Nephron progenitor cell (in vitro differentiated cells): ENCODE data around the gene PC.
A peak's percentile ranks its signal among the peaks of the same experiment; 100 is the strongest.

Experiments used
- DNase-seq: peaks from one replicate; pipeline ENCODE4 v3.0.0; 2021
- H3K27ac Mint-ChIP-seq: 2 replicates; pipeline ENCODE4 v1.8.0; 2021; ENCODE audit warnings: mild to moderate bottlenecking, moderate library complexity, mixed read lengths
- H3K27me3 Mint-ChIP-seq: 2 replicates; pipeline ENCODE4 v1.8.0; 2021; ENCODE audit warnings: mild to moderate bottlenecking, low read depth, mixed read lengths; ENCODE audit not compliant: poor library complexity
- H3K36me3 Mint-ChIP-seq: 2 replicates; pipeline ENCODE4 v1.8.0; 2021; ENCODE audit warnings: low read depth, mixed read lengths
- H3K4me1 Mint-ChIP-seq: 2 replicates; pipeline ENCODE4 v1.8.0; 2021; ENCODE audit warnings: mixed read lengths
- H3K4me3 Mint-ChIP-seq: 2 replicates; pipeline ENCODE4 v1.8.0; 2021; ENCODE audit warnings: mild to moderate bottlenecking, moderate library complexity, mixed read lengths
- H3K9me3 Mint-ChIP-seq: 2 replicates; pipeline ENCODE4 v1.8.0; 2021; ENCODE audit warnings: mild to moderate bottlenecking, moderate library complexity, mixed read lengths
- TF ChIP-seq, protein P1 (sequence below): fragments of 200-600 bp; sonication (generic); IDR thresholded peaks from 2 replicates; pipeline ENCODE4 v1.5.0; 2021; ENCODE audit warnings: antibody characterized with exemption

The PC gene

DNA sequence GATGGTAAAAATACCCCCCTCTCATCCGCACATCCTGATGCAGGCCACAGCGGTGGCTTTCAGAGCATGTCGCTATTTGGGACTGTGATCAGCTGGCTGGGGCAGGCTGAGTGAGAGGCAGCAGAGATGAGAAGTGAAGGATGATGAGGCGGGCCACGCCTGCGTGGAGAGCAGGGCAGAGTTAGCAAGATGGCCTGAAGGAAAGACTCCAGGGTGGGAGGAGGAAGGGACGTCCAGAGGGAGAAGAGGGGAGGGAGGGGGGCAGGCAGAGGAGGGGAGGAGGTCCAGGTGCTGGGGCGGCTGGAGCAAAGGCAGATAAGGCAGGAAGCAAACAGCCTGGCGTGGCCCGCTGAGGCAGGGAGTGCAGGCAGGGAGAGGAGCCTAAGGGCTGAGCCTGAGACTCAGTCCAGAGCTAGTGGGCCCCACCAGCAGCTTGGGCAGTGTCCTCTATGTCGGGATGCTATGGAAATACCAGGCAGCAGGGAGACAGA, 72.2 kb downstream of the PC start:
- Mint-ChIP-seq H3K27ac (peak overlapping the region; percentile 78), H3K4me3 (peak overlapping the region; percentile 29), H3K36me3 (peaks cover 4% of the 10 kb centered on the region), H3K27me3 (peaks cover 8% of the 10 kb centered on the region), H3K9me3 (no peaks in the 10 kb centered on the region), H3K4me1 (peaks cover 68% of the 10 kb centered on the region)
- DNase-seq = no peak
- TF ChIP-seq, protein P1, sequence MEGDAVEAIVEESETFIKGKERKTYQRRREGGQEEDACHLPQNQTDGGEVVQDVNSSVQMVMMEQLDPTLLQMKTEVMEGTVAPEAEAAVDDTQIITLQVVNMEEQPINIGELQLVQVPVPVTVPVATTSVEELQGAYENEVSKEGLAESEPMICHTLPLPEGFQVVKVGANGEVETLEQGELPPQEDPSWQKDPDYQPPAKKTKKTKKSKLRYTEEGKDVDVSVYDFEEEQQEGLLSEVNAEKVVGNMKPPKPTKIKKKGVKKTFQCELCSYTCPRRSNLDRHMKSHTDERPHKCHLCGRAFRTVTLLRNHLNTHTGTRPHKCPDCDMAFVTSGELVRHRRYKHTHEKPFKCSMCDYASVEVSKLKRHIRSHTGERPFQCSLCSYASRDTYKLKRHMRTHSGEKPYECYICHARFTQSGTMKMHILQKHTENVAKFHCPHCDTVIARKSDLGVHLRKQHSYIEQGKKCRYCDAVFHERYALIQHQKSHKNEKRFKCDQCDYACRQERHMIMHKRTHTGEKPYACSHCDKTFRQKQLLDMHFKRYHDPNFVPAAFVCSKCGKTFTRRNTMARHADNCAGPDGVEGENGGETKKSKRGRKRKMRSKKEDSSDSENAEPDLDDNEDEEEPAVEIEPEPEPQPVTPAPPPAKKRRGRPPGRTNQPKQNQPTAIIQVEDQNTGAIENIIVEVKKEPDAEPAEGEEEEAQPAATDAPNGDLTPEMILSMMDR = no peak

DNA sequence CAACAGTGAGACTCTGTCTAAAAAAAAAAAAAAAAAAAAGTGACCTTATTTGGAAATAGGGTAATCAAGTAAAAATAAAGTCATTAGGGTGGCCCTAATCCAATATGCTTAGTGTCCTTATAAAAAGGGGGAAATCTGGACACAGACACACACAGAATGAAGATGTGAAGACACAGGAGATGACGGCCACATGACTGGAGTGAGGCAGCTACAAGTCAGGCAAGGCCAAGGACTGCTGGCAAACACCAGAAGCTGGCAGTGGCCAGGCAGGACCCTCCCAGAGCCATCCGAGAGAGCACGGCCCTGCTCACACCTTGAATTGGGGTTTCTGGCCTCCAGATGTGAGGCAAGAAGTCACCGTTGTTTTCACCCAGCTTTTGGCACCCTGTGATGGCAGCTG, 72.7 kb downstream of the PC start:
- no peak overlapping the region for H3K27ac Mint-ChIP-seq
- peaks cover 8% of the 10 kb centered on the region for H3K27me3 Mint-ChIP-seq
- H3K36me3 Mint-ChIP-seq = peaks cover 4% of the 10 kb centered on the region

DNA sequence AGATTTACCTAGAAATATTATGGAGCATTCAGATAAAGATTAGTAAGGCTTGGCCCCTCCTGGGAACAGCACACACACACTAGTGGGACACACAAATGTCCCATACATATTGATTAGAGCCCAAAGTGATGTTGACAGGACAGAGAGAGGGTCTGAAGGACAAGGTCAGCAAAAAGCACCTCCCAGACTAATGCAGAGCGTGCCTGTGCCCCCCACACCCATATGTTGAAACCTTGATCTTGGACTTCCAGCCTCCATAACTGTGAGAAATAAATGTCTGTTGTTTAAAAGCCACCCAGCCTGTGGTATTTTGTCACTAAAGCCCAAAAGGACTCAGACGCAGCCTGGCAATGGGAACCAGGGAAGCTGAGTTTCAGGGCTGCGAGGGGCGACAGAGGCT, 73.7 kb downstream of the PC start:
- Mint-ChIP-seq H3K36me3 (peaks cover 4% of the 10 kb centered on the region), H3K4me3 (no peak overlapping the region), H3K27me3 (peaks cover 8% of the 10 kb centered on the region), H3K27ac (peak overlapping the region; percentile 16), H3K9me3 (no peaks in the 10 kb centered on the region), H3K4me1 (peaks cover 68% of the 10 kb centered on the region)
- DNase-seq = no peak
- TF ChIP-seq, protein P1 = no peak

More for the DNA sequence above, 72.7 kb downstream of the PC start:
- Mint-ChIP-seq H3K4me3 (no peak overlapping the region), H3K4me1 (peaks cover 68% of the 10 kb centered on the region), H3K9me3 (no peaks in the 10 kb centered on the region)
- DNase-seq = no peak
- TF ChIP-seq, protein P1 = no peak

DNA sequence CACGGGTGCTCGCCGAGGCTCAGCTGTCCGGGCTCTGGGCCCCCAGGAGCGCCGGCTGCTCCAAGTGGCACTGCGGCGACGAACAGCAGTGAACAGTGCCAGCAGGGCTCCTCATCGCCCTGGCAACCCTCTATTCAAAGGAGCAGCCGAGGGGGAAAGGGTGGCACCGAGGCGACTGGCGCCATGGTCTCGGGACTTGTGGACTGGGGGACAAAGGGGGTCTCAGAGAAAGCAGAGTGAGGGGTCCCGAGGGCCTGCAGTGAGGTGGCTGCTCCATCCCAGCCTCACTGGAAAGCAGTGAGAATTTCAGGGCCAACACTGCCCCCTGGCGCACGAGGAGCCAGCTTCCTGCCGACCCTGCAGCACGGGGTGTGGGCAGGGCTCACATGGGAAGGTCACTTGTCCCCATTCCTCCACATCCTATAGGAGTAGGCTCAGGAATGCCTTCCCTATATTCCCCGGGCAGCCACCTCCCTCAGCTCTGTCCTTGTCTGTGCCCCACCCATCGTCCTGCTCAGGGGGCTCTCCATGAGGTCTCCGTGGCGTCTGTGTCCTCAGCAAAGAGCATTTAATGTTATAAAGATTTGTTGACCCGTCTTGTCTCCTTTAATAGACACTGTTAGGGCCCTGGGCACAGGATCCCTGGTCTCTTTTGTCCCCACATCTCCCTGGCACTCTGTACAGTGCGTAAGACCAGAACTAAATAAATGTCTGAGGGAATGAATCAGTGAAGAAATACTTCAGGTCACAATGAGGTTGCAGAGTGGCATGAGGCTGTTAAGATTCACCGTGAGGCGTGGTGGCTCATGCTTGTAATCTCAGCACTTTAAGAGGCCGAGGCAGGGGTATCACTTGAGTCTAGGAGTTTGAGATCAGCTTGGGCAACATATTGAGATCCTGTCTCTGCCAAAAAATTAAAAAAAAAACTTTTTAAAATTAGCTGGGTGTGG, 74.9 kb downstream of the PC start:
- TF ChIP-seq, protein P1 = peak; percentile 71
- Mint-ChIP-seq H3K27me3 (peaks cover 8% of the 10 kb centered on the region), H3K4me1 (peaks cover 78% of the 10 kb centered on the region), H3K4me3 (no peak overlapping the region), H3K36me3 (peaks cover 4% of the 10 kb centered on the region), H3K9me3 (no peaks in the 10 kb centered on the region), H3K27ac (no peak overlapping the region)
- DNase-seq = peak; percentile 84

DNA sequence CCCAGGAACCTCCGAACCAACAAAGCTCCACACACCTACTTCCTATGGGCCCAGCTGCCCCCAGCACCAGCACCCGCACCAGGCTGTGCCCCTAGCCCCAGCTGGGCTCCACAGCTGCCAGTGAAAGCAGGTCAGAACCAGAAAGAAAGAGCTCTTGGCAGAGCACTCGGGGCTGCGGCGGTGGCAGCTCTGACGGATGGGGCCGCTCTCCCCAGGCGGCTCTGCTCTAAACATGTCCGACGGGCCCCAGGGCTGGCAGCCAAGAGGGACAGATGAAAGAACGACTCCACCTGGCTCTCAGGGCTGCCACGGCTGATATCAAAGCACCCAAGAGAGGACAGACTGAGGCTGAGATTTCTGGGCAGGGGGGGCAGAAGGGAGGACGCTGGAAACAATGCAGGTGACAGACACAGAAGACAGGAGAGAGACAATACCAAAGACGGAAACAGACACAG, 75.6 kb downstream of the PC start:
- H3K4me3 Mint-ChIP-seq = no peak overlapping the region
- peaks cover 8% of the 10 kb centered on the region for H3K27me3 Mint-ChIP-seq
- H3K4me1 Mint-ChIP-seq = peaks cover 79% of the 10 kb centered on the region
- no peaks in the 10 kb centered on the region for H3K9me3 Mint-ChIP-seq
- no peak for DNase-seq
- peaks cover 4% of the 10 kb centered on the region for H3K36me3 Mint-ChIP-seq
- H3K27ac Mint-ChIP-seq = peak overlapping the region; percentile 94
- TF ChIP-seq, protein P1 = no peak
